Inflammatory macrophage (primary cell): ENCODE data around the gene C19orf67.
"Not testable (repeated sequence)": the region's sequence is repeated elsewhere in the genome, so short reads cannot be mapped to it uniquely, and the experiment has no call there.

Experiments used
- DNase-seq, 2 donors: peaks; one replicate each; pipeline ENCODE4 v3.0.0-alpha.2; 2020 to 2022

C19orf67 gene

DNA sequence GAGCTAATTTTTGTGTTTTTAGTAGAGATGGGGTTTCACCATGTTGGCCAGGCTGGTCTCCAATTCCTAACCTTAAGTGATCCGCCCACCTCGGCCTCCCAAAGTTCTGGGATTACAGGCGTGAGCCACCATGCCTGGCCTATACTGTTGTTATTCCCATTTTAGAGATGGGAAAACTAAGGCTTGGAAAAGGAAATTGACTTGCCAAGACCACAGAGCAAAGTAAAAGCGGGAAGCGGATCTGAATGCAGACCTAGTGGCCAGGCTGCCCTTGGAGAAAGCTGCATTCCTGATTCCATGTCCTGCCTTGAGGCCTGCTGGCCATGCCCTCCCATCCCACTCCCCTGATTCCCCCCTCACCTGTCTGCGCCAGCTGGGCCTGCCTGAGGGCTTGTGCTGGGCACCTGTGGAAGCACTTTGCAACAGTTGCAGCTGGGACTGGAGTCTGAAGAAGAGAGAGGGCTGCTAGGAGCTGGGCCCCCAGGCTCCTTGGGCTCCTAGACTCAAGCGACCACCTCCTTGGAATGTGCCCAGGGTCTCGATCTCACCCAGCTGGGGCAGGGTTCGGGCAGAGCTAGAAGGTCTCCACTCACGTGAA is 29.4 kb downstream of the C19orf67 start:
- no peak for DNase-seq

DNA sequence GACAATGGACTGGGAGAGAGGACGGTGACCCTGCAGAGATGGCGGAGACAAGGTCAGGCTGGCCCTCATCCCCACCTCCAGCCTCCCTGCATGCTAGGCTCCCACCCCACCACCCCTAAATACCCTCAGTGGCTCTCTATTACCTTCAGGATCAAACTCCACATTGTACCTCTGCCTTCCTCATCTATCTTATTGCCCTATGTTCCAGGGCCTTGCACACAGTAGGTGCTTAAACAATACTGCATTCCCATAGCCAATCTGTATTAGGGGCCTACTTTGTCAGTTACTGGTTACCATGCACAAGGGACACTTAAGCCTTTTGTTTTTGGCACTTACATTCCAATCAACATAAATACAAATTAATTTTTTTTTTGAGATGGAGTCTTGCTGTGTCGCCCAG is 30.2 kb downstream of the C19orf67 start:
- DNase-seq = no peak

- DNase-seq = no peak
Observed at GRCh38 chr19:14054721-14055120, 30.9 kb downstream of the C19orf67 start.

DNA sequence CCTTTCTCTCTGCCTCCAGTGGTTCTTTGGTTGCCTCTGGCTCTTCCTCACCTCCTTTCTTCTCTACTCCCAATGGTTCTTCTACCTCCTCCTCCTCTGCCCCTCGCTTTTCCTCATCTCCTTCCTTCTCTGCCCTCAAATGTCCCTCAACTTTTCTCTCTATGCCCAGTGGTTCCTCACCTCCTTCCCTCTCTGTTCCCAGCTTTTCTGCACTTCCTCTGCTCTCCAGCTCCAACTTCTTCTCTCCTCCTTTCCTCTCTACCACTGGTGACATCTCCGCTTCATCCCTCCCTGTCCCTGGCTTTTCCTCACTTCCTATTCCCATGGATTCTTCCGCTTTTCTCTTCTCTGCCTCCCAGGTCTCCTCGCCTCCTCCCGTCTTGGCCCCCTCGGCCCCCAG is 31.5 kb downstream of the C19orf67 start:
- DNase-seq = no peak

- no peak for DNase-seq
Observed at GRCh38 chr19:14053500-14053899, 32.1 kb downstream of the C19orf67 start.

GRCh38 chr19:14053032-14053431 is 32.6 kb downstream of the C19orf67 start:
- DNase-seq = no peak

DNA sequence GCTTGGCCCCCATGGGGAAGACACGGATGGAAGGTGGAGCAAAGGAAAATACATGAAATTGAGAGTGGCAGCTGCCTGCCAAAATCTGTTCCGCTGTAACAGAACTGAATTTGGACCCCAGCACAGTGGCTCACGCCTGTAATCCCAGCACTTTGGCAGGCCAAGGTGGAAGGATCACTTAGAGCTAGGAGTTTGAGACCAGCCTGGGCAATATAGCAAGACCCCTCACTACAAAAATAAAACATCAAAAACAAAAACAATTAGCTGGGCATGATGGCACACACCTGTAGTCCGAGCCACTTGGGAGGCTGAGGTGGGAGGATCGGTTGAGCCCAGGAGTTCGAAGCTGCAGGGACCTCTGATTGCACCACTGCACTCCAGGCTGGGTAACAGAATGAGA is 33.1 kb downstream of the C19orf67 start:
- no peak for DNase-seq

DNA sequence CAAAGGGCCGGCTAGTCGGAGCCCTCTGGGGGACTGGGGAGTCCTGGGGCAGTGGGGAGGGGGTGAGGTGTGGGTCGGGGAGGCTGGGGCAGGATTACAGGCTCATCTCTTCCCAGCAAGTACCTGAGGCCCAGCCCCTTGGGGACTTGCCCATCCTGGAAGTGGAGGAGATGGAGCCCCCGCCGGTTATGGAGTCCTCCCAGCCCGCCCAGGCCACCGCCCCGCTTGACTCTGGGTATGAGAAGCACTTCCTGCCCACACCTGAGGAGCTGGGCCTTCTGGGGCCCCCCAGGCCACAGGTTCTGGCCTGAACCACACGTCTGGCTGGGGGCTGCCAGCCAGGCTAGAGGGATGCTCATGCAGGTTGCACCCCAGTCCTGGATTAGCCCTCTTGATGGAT is 33.6 kb downstream of the C19orf67 start:
- DNase-seq = no peak

DNA sequence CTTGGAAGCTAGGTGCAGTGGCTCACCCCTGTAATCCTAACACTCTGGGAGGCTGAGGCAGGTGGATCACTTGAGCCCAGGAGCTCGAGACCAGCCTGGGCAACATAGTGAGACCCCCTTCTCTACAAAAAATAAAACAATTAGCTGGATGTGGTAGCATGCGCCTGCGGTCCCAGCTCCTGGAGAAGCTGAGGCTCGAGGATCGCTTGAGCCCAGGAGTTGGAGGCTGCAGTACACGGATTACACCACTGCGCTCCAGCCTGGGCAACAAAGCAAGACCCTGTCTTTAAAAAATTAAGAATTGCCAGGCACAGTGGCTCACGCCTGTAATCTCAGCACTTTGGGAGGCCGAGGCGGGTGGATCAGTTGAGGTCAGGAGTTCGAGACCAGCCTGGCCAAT is 34.6 kb downstream of the C19orf67 start:
- not testable (repeated sequence) for DNase-seq

DNA sequence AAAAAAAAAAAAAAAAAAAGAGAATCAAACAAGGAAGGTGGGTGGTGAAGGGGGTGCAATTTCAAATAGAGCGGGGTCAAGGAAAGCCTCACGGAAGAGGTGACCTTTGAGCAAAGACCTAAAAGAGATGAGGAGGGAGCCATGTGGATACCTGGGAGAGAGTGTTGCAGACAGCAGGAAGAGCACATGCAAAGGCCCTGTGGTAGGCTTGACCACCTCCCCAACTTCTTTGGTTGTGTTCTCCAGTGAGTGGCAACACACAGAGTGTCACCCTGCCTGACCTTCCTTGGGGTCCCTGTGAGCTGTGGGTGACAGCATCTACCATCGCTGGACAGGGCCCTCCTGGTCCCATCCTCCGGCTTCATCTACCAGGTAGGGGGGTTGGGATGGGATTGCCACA is 35.1 kb downstream of the C19orf67 start:
- DNase-seq = no peak

DNA sequence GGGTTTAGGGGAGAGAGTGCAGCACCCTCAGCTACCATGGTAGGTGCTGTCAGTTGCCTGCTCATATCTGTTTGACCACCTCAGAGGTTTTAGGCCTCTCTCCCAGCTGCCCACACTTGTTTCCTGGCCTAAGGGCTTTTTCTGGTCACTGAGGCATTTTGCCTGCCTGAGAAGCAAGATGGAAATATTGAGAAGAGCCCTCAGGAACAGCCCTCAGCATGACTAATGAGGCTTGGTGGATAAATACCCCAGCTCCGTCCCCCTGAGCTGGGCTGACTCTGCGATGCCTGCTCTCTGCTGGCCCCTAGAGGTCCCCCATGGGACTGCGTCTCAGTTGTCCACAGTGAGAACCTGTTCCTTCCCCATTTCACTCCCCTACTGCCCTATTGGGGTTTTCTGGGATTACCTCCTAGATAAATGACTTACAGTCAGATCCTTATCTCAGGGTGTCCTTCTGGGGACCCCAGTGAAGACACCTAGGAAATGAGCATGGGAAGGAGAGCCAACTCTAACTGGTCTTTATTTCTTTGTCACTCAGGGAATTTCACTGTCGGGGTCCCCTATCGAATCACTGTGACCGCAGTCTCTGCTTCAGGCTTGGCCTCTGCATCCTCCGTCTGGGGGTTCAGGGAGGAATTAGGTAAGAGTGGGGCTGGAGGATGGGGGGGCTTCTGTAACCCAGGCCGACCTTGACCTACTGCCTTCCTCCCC is 37.0 kb downstream of the C19orf67 start:
- DNase-seq = peak; percentile 72 to 76

- DNase-seq = not testable (repeated sequence)
Observed at GRCh38 chr19:14047866-14048265, 37.7 kb downstream of the C19orf67 start.

- DNase-seq = peak; percentile 75 to 76
Observed at GRCh38 chr19:14042659-14043608, 42.6 kb downstream of the C19orf67 start.

DNA sequence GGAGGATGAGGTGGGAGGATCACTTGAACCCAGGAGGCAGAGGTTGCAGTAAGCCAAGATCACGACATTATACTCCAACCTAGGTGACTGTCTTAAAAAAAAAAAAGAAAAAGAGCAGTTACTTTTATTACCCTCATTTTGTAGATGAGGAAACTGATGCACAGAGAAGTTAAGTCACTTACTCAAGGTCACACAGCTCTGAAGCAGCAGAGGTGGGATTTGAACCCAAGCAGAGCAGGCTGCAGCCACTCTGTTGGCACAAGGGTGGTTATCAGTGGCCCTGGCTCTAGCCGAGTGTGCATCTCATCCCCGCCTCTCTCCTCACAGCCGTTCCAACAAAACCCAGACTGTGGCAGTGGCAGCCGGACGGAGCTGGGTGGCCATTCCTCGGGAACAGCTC is 46.4 kb downstream of the C19orf67 start:
- DNase-seq = no peak

- no peak for DNase-seq
Observed at GRCh38 chr19:14035706-14036105, 49.9 kb downstream of the C19orf67 start.

GRCh38 chr19:14035159-14035558 is 50.4 kb downstream of the C19orf67 start:
- not testable (repeated sequence) for DNase-seq

DNA sequence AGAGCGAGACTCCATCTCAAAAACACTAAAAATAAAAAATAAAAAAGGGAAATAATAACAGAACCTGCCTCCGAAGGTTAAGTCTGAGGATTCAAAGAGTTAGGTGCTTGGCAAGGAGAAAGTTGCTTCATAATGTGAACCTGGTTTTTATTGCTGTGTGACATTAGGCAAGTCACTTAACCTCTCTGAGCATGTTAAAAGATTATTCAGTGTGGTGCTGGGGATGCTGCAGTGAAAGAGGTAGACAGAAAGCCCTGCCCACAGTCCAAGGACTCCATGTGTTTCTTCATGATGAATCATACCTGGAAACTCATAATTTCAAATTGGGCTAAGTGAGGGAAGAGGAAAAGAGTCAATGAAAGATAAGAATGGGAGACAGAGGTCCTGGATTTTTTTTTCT is 51.6 kb downstream of the C19orf67 start:
- DNase-seq = no peak

- DNase-seq = peak; percentile 51 to 61
Observed at GRCh38 chr19:14031719-14032480, 53.7 kb downstream of the C19orf67 start, which contains the start of gene IL27RA. TSS of gene IL27RA (plus strand) at chr19:14031762. CDS start at chr19:14031873, 111 bp downstream.
